ENCODE data around the gene ZNF888.
"Not testable (repeated sequence)": the region's sequence is repeated elsewhere in the genome, so short reads cannot be mapped to it uniquely, and the experiment has no call there.

The ZNF888 gene

GRCh38 chr19:52880895-52881389 lies 42.3 kb downstream of the ZNF888 start:
- H3K79me2 ChIP-seq (ENCODE audit: control insufficient read depth, low read length), result no peaks in the 10 kb centered on the region

GRCh38 chr19:52872996-52873395 lies 50.2 kb downstream of the ZNF888 start:
- H3K9me2 ChIP-seq (replicated peaks; ENCODE audit: control insufficient read depth, low read length); H3K27ac ChIP-seq (ENCODE audit: low read depth, low read length); H3K27me3 ChIP-seq (ENCODE audit: control insufficient read depth, low read length); H3K79me2 ChIP-seq (ENCODE audit: control insufficient read depth, low read length); H4K20me1 ChIP-seq (ENCODE audit: control insufficient read depth, insufficient read depth, low read depth, low read length); H3K9me3 ChIP-seq (ENCODE audit: control insufficient read depth, insufficient read depth, low read length); H3K4me1 ChIP-seq (ENCODE audit: control insufficient read depth, low read length); H3F3A ChIP-seq (ENCODE audit: control insufficient read depth, insufficient read depth); H3K36me3 ChIP-seq (ENCODE audit: control insufficient read depth, low read length); H3K4me2 ChIP-seq (ENCODE audit: low read length); H3K4me3 ChIP-seq (ENCODE audit: low read length): not testable (repeated sequence)

More at GRCh38 chr19:52880895-52881389, 42.3 kb downstream of the ZNF888 start:
- Histone ChIP-seq H3K4me1 (ENCODE audit: control insufficient read depth, low read length) (no peaks in the 10 kb centered on the region), H3K36me3 (ENCODE audit: control insufficient read depth, low read length) (peaks cover 64% of the 10 kb centered on the region), H3K9me3 (ENCODE audit: control insufficient read depth, insufficient read depth, low read length) (peaks cover 28% of the 10 kb centered on the region; the same call in 1 of the 2 replicates), H3F3A (ENCODE audit: control insufficient read depth, insufficient read depth) (no peaks in the 10 kb centered on the region), H3K4me3 (ENCODE audit: low read length) (no peak overlapping the region), H3K4me2 (ENCODE audit: low read length) (no peak overlapping the region), H3K27ac (ENCODE audit: low read depth, low read length) (no peak overlapping the region), H3K9me2 (replicated peaks; ENCODE audit: control insufficient read depth, low read length) (no peaks in the 10 kb centered on the region), H3K27me3 (ENCODE audit: control insufficient read depth, low read length) (no peaks in the 10 kb centered on the region), H4K20me1 (ENCODE audit: control insufficient read depth, insufficient read depth, low read depth, low read length) (no peaks in the 10 kb centered on the region)
- TF ChIP-seq CTCF (IDR thresholded peaks at IDR 0.05; ENCODE audit: low read depth, low read length, poor library complexity, severe bottlenecking) (no peak), EZH2phosphoT487 (IDR thresholded peaks at IDR 0.05; ENCODE audit: borderline replicate concordance, low read length) (no peak)

GRCh38 chr19:52871466-52871865 lies 51.8 kb downstream of the ZNF888 start:
- Histone ChIP-seq H3K36me3 (ENCODE audit: control insufficient read depth, low read length) (no peaks in the 10 kb centered on the region), H3K27ac (ENCODE audit: low read depth, low read length) (no peak overlapping the region), H4K20me1 (ENCODE audit: control insufficient read depth, insufficient read depth, low read depth, low read length) (no peaks in the 10 kb centered on the region), H3K4me2 (ENCODE audit: low read length) (no peak overlapping the region), H3K27me3 (ENCODE audit: control insufficient read depth, low read length) (no peaks in the 10 kb centered on the region), H3F3A (ENCODE audit: control insufficient read depth, insufficient read depth) (no peaks in the 10 kb centered on the region), H3K9me2 (replicated peaks; ENCODE audit: control insufficient read depth, low read length) (no peaks in the 10 kb centered on the region), H3K9me3 (ENCODE audit: control insufficient read depth, insufficient read depth, low read length) (no peaks in the 10 kb centered on the region; the same call in 1 of the 2 replicates), H3K79me2 (ENCODE audit: control insufficient read depth, low read length) (no peaks in the 10 kb centered on the region), H3K4me3 (ENCODE audit: low read length) (no peak overlapping the region), H3K4me1 (ENCODE audit: control insufficient read depth, low read length) (no peaks in the 10 kb centered on the region)
- TF ChIP-seq CTCF (IDR thresholded peaks at IDR 0.05; ENCODE audit: low read depth, low read length, poor library complexity, severe bottlenecking), result no peak
- TF ChIP-seq EZH2phosphoT487 (IDR thresholded peaks at IDR 0.05; ENCODE audit: borderline replicate concordance, low read length), result no peak

GRCh38 chr19:52868031-52868430 lies 55.2 kb downstream of the ZNF888 start:
- not testable (repeated sequence) for H3K9me2 ChIP-seq (replicated peaks; ENCODE audit: control insufficient read depth, low read length); H3F3A ChIP-seq (ENCODE audit: control insufficient read depth, insufficient read depth); H3K36me3 ChIP-seq (ENCODE audit: control insufficient read depth, low read length); H3K79me2 ChIP-seq (ENCODE audit: control insufficient read depth, low read length); H3K9me3 ChIP-seq (ENCODE audit: control insufficient read depth, insufficient read depth, low read length); H3K27me3 ChIP-seq (ENCODE audit: control insufficient read depth, low read length); H3K4me2 ChIP-seq (ENCODE audit: low read length); H3K4me1 ChIP-seq (ENCODE audit: control insufficient read depth, low read length); H4K20me1 ChIP-seq (ENCODE audit: control insufficient read depth, insufficient read depth, low read depth, low read length); H3K4me3 ChIP-seq (ENCODE audit: low read length); H3K27ac ChIP-seq (ENCODE audit: low read depth, low read length)

- Histone ChIP-seq H3K4me2 (ENCODE audit: low read length) (peak within 1 kb of the TSS; percentile 64), H3K36me3 (ENCODE audit: control insufficient read depth, low read length) (peaks cover 19% of the 10 kb centered on the region), H3K79me2 (ENCODE audit: control insufficient read depth, low read length) (peaks cover 27% of the 10 kb centered on the region), H3K4me3 (ENCODE audit: low read length) (peak within 1 kb of the TSS; percentile 68)
- not testable (repeated sequence) for H3K27ac ChIP-seq (ENCODE audit: low read depth, low read length); H3F3A ChIP-seq (ENCODE audit: control insufficient read depth, insufficient read depth); H3K9me3 ChIP-seq (ENCODE audit: control insufficient read depth, insufficient read depth, low read length); H3K4me1 ChIP-seq (ENCODE audit: control insufficient read depth, low read length); H4K20me1 ChIP-seq (ENCODE audit: control insufficient read depth, insufficient read depth, low read depth, low read length); H3K9me2 ChIP-seq (replicated peaks; ENCODE audit: control insufficient read depth, low read length); H3K27me3 ChIP-seq (ENCODE audit: control insufficient read depth, low read length)
Measured at GRCh38 chr19:52857378-52858191, 65.6 kb downstream of the ZNF888 start, which contains the start of gene ZNF468. TSS of gene ZNF468 (minus strand) at chr19:52857619. CDS start at chr19:52854272, 3,347 bp downstream.

GRCh38 chr19:52856540-52857377 lies 66.5 kb downstream of the ZNF888 start:
- Histone ChIP-seq H3K79me2 (ENCODE audit: control insufficient read depth, low read length) (peaks cover 27% of the 10 kb centered on the region), H3K4me3 (ENCODE audit: low read length) (peak overlapping the region; percentile 68), H3K36me3 (ENCODE audit: control insufficient read depth, low read length) (peaks cover 25% of the 10 kb centered on the region), H3K4me2 (ENCODE audit: low read length) (peak overlapping the region; percentile 64)
- not testable (repeated sequence) for H3K9me3 ChIP-seq (ENCODE audit: control insufficient read depth, insufficient read depth, low read length); H3F3A ChIP-seq (ENCODE audit: control insufficient read depth, insufficient read depth); H3K9me2 ChIP-seq (replicated peaks; ENCODE audit: control insufficient read depth, low read length); H3K4me1 ChIP-seq (ENCODE audit: control insufficient read depth, low read length); H3K27ac ChIP-seq (ENCODE audit: low read depth, low read length); H3K27me3 ChIP-seq (ENCODE audit: control insufficient read depth, low read length); H4K20me1 ChIP-seq (ENCODE audit: control insufficient read depth, insufficient read depth, low read depth, low read length)
